SJCRH30 (cell line): Measurements from ENCODE around the gene FUT9. TPM values are rescaled to one million over a fixed set of nuclear protein-coding genes. Genes with fewer than 3 reads are reported as not detected.

Source experiments
- DNase-seq, 2 experiments: peaks; one replicate each; pipeline ENCODE4 v3.0.0-alpha.2; 2015 to 2020
- H3K27ac ChIP-seq: fragments of 250-450 bp; sonication (Bioruptor Pico); 2 replicates; pipeline ENCODE4 v1.5.1; 2020; ENCODE audit warnings: mild to moderate bottlenecking, moderate library complexity
- H3K27me3 ChIP-seq: fragments of 250-450 bp; sonication (Bioruptor Pico); 2 replicates; pipeline ENCODE4 v1.5.1; 2020; ENCODE audit warnings: mild to moderate bottlenecking, moderate library complexity
- H3K36me3 ChIP-seq: fragments of 250-450 bp; sonication (Bioruptor Pico); 2 replicates; pipeline ENCODE4 v1.5.1; 2020; ENCODE audit warnings: mild to moderate bottlenecking, moderate library complexity
- H3K4me1 ChIP-seq: fragments of 250-450 bp; sonication (Bioruptor Pico); 2 replicates; pipeline ENCODE4 v1.5.1; 2020; ENCODE audit warnings: mild to moderate bottlenecking, moderate library complexity
- H3K4me3 ChIP-seq: fragments of 250-450 bp; sonication (Bioruptor Pico); 2 replicates; pipeline ENCODE4 v1.5.1; 2020; ENCODE audit warnings: mild to moderate bottlenecking, moderate library complexity
- H3K9me3 ChIP-seq: fragments of 250-450 bp; sonication (Bioruptor Pico); replicated peaks from 2 replicates; pipeline ENCODE4 v1.5.1; 2020; ENCODE audit warnings: mild to moderate bottlenecking, moderate library complexity
- total RNA-seq: library from RNA; depleted of rRNA; stranded (reverse); fragments of >200 nt; shearing (Covaris generic); gene quantifications from 2 replicates; pipeline ENCODE4 v1.2.3, GENCODE V29; 2014

The FUT9 gene
- total RNA-seq, 1 experiment from 2014 or later, result not detected

- H3K4me3 ChIP-seq, result no peak overlapping the region
- no peaks in the 10 kb centered on the region for H3K27me3 ChIP-seq
- no peaks in the 10 kb centered on the region for H3K4me1 ChIP-seq
Measured at GRCh38 chr6:96022225-96022624, 6.5 kb downstream of the FUT9 start.

GRCh38 chr6:96032661-96033060, 16.9 kb downstream of the FUT9 start:
- Histone ChIP-seq H3K27me3 (no peaks in the 10 kb centered on the region), H3K36me3 (no peaks in the 10 kb centered on the region), H3K27ac (no peak overlapping the region), H3K4me1 (no peaks in the 10 kb centered on the region), H3K9me3 (no peaks in the 10 kb centered on the region), H3K4me3 (no peak overlapping the region)
- no peak for DNase-seq

More at GRCh38 chr6:96022225-96022624, 6.5 kb downstream of the FUT9 start:
- Histone ChIP-seq H3K36me3 (no peaks in the 10 kb centered on the region), H3K27ac (no peak overlapping the region), H3K9me3 (no peaks in the 10 kb centered on the region)
- no peak for DNase-seq

GRCh38 chr6:96051555-96051954, 35.8 kb downstream of the FUT9 start:
- no peak overlapping the region for H3K4me3 ChIP-seq
- no peaks in the 10 kb centered on the region for H3K27me3 ChIP-seq
- H3K27ac ChIP-seq, result no peak overlapping the region
- H3K4me1 ChIP-seq, result no peaks in the 10 kb centered on the region
- H3K9me3 ChIP-seq, result no peaks in the 10 kb centered on the region
- no peak for DNase-seq
- H3K36me3 ChIP-seq, result no peaks in the 10 kb centered on the region

- Histone ChIP-seq H3K27me3 (no peaks in the 10 kb centered on the region), H3K9me3 (no peaks in the 10 kb centered on the region), H3K36me3 (no peaks in the 10 kb centered on the region), H3K4me1 (no peaks in the 10 kb centered on the region), H3K4me3 (no peak overlapping the region), H3K27ac (no peak overlapping the region)
- no peak for DNase-seq
Measured at GRCh38 chr6:96058082-96058481, 42.3 kb downstream of the FUT9 start.

GRCh38 chr6:96059586-96059985, 43.8 kb downstream of the FUT9 start:
- Histone ChIP-seq H3K36me3 (no peaks in the 10 kb centered on the region), H3K4me3 (no peak overlapping the region), H3K9me3 (no peaks in the 10 kb centered on the region), H3K27me3 (no peaks in the 10 kb centered on the region), H3K4me1 (no peaks in the 10 kb centered on the region), H3K27ac (no peak overlapping the region)
- no peak for DNase-seq

GRCh38 chr6:96060249-96060648, 44.5 kb downstream of the FUT9 start:
- Histone ChIP-seq H3K4me1 (no peaks in the 10 kb centered on the region), H3K27me3 (no peaks in the 10 kb centered on the region), H3K27ac (no peak overlapping the region), H3K9me3 (no peaks in the 10 kb centered on the region), H3K36me3 (no peaks in the 10 kb centered on the region), H3K4me3 (no peak overlapping the region)
- no peak for DNase-seq

- no peak for DNase-seq
- no peaks in the 10 kb centered on the region for H3K9me3 ChIP-seq
- H3K27me3 ChIP-seq, result no peaks in the 10 kb centered on the region
- H3K27ac ChIP-seq, result no peak overlapping the region
- no peak overlapping the region for H3K4me3 ChIP-seq
- H3K36me3 ChIP-seq, result no peaks in the 10 kb centered on the region
- H3K4me1 ChIP-seq, result no peaks in the 10 kb centered on the region
Measured at GRCh38 chr6:96065213-96065612, 49.4 kb downstream of the FUT9 start.

GRCh38 chr6:96066376-96066775, 50.6 kb downstream of the FUT9 start:
- no peaks in the 10 kb centered on the region for H3K27me3 ChIP-seq
- no peak overlapping the region for H3K4me3 ChIP-seq
- no peak overlapping the region for H3K27ac ChIP-seq
- no peak for DNase-seq
- H3K4me1 ChIP-seq, result no peaks in the 10 kb centered on the region
- no peaks in the 10 kb centered on the region for H3K36me3 ChIP-seq
- H3K9me3 ChIP-seq, result no peaks in the 10 kb centered on the region

- Histone ChIP-seq H3K4me3 (no peak overlapping the region), H3K9me3 (no peaks in the 10 kb centered on the region), H3K4me1 (no peaks in the 10 kb centered on the region), H3K27ac (no peak overlapping the region), H3K36me3 (no peaks in the 10 kb centered on the region), H3K27me3 (0 out of 2 replicates have a peak, but pooled peaks cover 4% of the 10 kb centered on the region)
- no peak for DNase-seq
Measured at GRCh38 chr6:96073555-96073954, 57.8 kb downstream of the FUT9 start.

GRCh38 chr6:96074006-96074405, 58.2 kb downstream of the FUT9 start:
- H3K36me3 ChIP-seq, result no peaks in the 10 kb centered on the region

GRCh38 chr6:96075826-96076225, 60.1 kb downstream of the FUT9 start:
- Histone ChIP-seq H3K4me1 (no peaks in the 10 kb centered on the region), H3K27me3 (0 out of 2 replicates have a peak, but pooled peaks cover 4% of the 10 kb centered on the region), H3K36me3 (no peaks in the 10 kb centered on the region), H3K4me3 (no peak overlapping the region), H3K9me3 (no peaks in the 10 kb centered on the region), H3K27ac (no peak overlapping the region)
- no peak for DNase-seq

More at GRCh38 chr6:96074006-96074405, 58.2 kb downstream of the FUT9 start:
- no peak for DNase-seq
- Histone ChIP-seq H3K4me1 (no peaks in the 10 kb centered on the region), H3K27ac (no peak overlapping the region), H3K27me3 (0 out of 2 replicates have a peak, but pooled peaks cover 4% of the 10 kb centered on the region), H3K9me3 (no peaks in the 10 kb centered on the region), H3K4me3 (no peak overlapping the region)

- Histone ChIP-seq H3K4me3 (no peak overlapping the region), H3K27ac (no peak overlapping the region), H3K27me3 (no peaks in the 10 kb centered on the region), H3K36me3 (no peaks in the 10 kb centered on the region), H3K9me3 (no peaks in the 10 kb centered on the region), H3K4me1 (no peaks in the 10 kb centered on the region)
- no peak for DNase-seq
Measured at GRCh38 chr6:96086745-96087144, 71.0 kb downstream of the FUT9 start.

- DNase-seq, result no peak
- H3K4me3 ChIP-seq, result no peak overlapping the region
- H3K9me3 ChIP-seq, result no peaks in the 10 kb centered on the region
- H3K36me3 ChIP-seq, result no peaks in the 10 kb centered on the region
- no peak overlapping the region for H3K27ac ChIP-seq
- H3K4me1 ChIP-seq, result no peaks in the 10 kb centered on the region
- H3K27me3 ChIP-seq, result no peaks in the 10 kb centered on the region
Measured at GRCh38 chr6:96089173-96089572, 73.4 kb downstream of the FUT9 start.

- Histone ChIP-seq H3K36me3 (no peaks in the 10 kb centered on the region), H3K9me3 (no peaks in the 10 kb centered on the region), H3K27ac (no peak overlapping the region), H3K4me3 (no peak overlapping the region), H3K4me1 (no peaks in the 10 kb centered on the region), H3K27me3 (no peaks in the 10 kb centered on the region)
- no peak for DNase-seq
Measured at GRCh38 chr6:96094077-96094476, 78.3 kb downstream of the FUT9 start.

- Histone ChIP-seq H3K27ac (no peak overlapping the region), H3K4me3 (no peak overlapping the region)
Measured at GRCh38 chr6:96099069-96099468, 83.3 kb downstream of the FUT9 start.

GRCh38 chr6:96101564-96101963, 85.8 kb downstream of the FUT9 start:
- Histone ChIP-seq H3K36me3 (no peaks in the 10 kb centered on the region), H3K27ac (no peak overlapping the region), H3K4me3 (no peak overlapping the region), H3K9me3 (no peaks in the 10 kb centered on the region), H3K4me1 (no peaks in the 10 kb centered on the region), H3K27me3 (no peaks in the 10 kb centered on the region)
- no peak for DNase-seq

More at GRCh38 chr6:96099069-96099468, 83.3 kb downstream of the FUT9 start:
- no peak for DNase-seq
- Histone ChIP-seq H3K9me3 (no peaks in the 10 kb centered on the region), H3K27me3 (no peaks in the 10 kb centered on the region), H3K4me1 (no peaks in the 10 kb centered on the region), H3K36me3 (no peaks in the 10 kb centered on the region)
